Measurements from ENCODE around the gene PGLYRP2. TPM values are rescaled to one million over a fixed set of nuclear protein-coding genes. Genes with fewer than 3 reads are reported as not detected.
A peak's percentile ranks its signal among the peaks of the same experiment; 100 is the strongest.

The PGLYRP2 gene
- total RNA-seq, 1 experiment from 2014 or later = not detected

DNA sequence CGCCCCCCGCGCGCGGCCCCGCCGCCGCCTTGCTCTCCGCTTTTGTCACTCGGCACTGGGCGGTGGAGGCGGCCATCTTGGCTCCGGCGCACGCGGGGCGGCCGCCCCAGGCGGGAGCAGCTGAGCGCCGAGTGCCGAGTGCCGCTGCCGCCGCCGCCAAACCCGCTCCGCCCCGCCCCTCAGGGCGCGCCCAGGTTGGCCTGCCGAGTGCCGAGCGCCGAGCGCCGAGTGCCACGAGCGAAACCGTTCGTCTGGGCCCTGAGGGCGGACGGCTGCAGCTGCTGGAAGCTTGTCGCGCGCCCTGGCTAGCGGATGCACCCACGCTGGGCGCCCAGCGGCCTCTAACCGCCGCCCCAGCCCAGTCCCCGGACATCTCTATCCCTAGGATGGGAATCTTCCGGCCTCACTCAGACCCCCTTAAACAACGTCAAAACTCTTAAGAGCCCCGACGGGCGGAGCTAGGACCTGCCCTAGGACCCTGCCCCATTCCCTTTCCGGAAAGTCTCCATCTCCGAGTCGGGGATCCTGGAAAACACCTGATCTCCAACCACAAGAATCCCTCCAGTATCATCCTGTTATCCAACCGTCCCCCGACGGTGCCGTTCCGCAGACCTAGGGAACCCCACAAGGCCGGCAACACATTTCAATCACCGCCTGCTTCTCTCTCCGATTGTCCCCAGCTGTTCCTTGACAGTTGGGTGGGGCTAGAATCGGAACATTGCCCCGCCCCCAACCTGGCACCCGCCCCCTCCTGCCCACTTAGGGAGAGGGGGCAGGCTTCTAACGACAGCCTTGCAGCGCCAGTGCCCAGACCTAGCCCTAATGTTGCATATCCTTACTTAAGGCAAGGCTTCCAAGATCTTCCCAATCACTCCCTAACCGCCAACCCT, 46.4 kb downstream of the PGLYRP2 start:
- no peaks in the 10 kb centered on the region for H3K27me3 ChIP-seq (ENCODE audit: control insufficient read depth, insufficient read depth, low read length)
- H3K4me3 ChIP-seq (ENCODE audit: insufficient read depth, low read depth, low read length) = peak overlapping the region; percentile 81
- H3K36me3 ChIP-seq (replicated peaks; ENCODE audit: control insufficient read depth, insufficient read depth, low read length) = no peaks in the 10 kb centered on the region
- DNase-seq = peak; percentile 99

DNA sequence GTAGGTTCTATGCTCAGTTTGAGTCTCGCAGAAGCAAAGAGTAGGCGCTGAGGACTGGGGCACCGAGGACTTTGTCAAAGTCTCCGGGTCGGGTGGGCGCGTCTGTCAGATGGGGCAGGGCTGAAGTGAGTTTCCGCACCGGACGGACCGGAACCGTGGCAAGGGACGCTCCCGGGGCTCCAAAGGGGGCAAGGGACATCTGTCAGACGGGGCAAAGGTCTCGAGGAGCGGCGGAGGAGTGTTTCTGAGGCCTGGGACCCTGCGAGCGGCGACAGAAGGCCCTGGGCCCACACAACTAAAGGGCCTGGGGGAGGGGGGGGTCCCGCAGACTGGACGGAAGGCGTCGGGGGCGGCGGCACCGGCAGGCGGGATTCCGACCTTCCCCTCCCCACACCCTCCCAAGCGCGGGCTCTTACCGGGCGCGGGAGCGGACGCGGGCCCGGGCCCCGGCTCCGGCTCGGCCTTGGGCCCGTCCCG, 47.2 kb downstream of the PGLYRP2 start:
- H3K27me3 ChIP-seq (ENCODE audit: control insufficient read depth, insufficient read depth, low read length) = no peaks in the 10 kb centered on the region
- no peaks in the 10 kb centered on the region for H3K36me3 ChIP-seq (replicated peaks; ENCODE audit: control insufficient read depth, insufficient read depth, low read length)
- peak overlapping the region; percentile 83 for H3K4me3 ChIP-seq (ENCODE audit: insufficient read depth, low read depth, low read length)
- DNase-seq = peak; percentile 86

DNA sequence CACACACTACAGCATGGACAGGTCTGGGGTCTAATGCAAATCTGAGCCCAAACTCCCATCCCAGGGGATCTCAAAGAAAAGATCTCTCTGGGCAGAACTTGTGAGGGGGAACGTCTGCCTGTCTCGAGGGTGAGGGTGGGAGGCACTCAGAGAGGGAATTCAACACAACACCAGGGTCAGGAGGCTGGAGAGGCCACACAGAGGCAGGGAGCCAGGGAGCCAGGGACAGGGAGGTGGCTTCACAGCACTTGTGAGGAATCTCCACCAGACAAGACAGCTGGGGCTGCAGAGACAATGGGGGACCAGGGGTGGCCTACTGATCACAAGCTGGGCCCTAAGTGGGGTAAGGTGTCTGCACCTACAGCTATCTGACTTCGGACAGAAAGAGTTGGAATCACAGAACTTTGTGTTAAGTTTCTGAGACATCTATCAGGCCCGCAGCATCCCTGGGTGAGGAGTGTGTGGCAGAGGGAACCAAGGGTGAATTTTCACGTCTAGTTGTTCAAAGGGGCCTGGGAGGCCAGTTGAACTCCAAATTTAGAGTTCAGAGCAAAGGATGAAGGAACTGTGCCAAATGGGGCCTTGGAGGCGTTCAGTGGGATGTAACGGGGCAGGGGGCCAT, 47.8 kb downstream of the PGLYRP2 start:
- H3K4me3 ChIP-seq (ENCODE audit: insufficient read depth, low read depth, low read length) = peak overlapping the region; percentile 83
- H3K36me3 ChIP-seq (replicated peaks; ENCODE audit: control insufficient read depth, insufficient read depth, low read length) = peaks cover 3% of the 10 kb centered on the region
- no peaks in the 10 kb centered on the region for H3K27me3 ChIP-seq (ENCODE audit: control insufficient read depth, insufficient read depth, low read length)
- DNase-seq = no peak

DNA sequence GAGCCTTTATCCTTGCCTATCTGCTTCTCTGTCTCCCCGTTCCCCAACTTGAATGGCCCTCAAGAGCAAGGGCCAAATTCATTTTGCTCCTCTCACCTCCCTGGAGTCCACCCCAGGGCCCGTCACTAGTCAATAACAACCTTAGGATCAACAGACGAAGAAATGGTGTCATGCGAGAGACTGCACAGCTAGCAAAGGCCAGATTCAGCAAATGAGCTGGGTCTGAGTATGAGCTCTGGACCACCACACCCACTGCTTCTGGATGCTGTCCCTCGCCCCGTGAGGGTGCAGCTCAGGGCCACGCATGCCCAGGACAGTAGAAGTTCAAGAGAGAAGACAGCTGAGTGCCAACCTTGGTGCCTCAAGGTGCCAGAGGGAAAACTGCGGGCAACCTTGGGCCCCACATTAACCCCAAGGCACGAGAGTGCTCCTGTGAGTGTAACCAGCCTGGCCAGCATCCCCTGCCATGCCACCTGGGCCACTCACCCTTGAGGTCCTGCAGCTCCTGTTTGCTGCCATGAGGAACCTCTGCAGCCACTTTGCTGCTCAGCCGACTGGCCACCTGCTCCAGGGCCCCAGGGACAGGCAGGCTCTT, 48.7 kb downstream of the PGLYRP2 start:
- Histone ChIP-seq H3K27me3 (ENCODE audit: control insufficient read depth, insufficient read depth, low read length) (no peaks in the 10 kb centered on the region), H3K36me3 (replicated peaks; ENCODE audit: control insufficient read depth, insufficient read depth, low read length) (peaks cover 9% of the 10 kb centered on the region), H3K4me3 (ENCODE audit: insufficient read depth, low read depth, low read length) (no peak overlapping the region)
- no peak for DNase-seq

DNA sequence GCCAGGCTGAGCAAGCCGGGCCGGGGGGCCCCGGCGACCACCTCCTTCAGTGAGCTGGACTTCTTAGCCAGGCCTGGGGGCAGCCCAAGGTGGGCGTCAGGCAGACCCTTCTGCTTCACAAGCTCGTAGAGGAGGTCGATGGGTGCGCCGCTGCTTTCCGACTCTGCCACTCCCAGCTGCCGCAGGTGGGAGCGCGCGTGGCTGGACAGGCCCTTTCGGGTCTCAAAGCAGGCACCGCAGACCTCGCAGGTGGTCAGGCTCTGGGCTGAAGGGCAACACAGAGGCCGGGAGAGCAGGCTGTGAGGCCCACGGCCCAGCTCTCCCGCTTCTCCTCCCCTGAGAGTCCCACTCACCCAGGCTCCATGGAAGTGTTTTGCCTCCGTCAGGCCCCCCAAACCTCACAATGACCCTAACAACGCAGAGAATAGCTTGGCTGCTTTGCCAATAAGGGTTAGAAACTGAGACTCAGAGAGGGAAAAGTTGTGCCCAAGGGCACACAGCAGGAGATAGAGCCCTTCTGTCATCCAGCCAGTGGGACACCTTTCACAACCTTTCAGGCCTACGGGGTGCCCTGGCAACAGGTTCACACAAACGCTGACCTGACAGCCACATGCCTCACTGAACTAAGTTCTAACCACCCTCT, 49.4 kb downstream of the PGLYRP2 start:
- Histone ChIP-seq H3K27me3 (ENCODE audit: control insufficient read depth, insufficient read depth, low read length) (no peaks in the 10 kb centered on the region), H3K4me3 (ENCODE audit: insufficient read depth, low read depth, low read length) (no peak overlapping the region), H3K36me3 (replicated peaks; ENCODE audit: control insufficient read depth, insufficient read depth, low read length) (peaks cover 9% of the 10 kb centered on the region)
- no peak for DNase-seq

DNA sequence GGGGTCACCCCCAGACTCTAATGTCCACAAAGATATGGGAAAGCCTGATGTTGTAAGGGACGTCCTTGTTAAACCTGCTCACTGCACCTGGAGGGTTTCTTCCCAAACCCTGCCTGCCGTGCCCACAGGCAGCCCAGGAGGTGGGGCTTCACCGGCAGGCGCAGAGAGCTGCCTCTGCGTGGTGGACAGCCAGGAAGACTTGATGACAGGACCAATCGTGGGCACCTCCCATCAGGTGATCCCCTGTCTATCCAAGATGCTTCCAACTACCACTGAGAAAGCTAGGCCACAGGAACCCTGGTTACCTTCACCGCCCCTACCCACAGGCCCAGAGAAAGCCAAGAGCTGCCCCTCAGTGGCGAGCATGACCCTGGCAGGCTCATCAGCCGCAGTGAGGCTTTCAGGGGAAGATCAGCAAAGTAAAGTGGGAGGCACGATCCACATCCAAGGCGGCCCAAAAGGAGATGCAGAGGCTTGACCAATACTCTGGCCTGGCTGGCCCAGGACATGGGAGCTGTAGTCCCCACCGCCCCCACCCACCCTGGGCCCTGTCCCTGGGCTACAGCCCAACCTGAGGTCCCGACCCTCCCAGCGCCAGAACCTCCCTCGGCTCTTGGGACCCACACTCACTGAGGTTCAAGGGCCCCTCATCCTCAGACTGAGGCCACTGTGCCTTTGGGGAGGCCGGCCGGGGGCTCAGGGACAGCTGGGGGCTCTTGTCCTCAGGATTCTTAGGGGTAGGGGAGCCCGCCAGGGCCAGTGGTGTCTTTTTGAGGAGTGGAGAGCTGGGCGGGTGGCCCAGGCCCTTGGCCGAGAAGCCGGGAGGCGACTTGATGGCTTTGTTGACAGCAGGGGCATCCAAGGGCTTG, 50.1 kb downstream of the PGLYRP2 start:
- Histone ChIP-seq H3K27me3 (ENCODE audit: control insufficient read depth, insufficient read depth, low read length) (no peaks in the 10 kb centered on the region), H3K4me3 (ENCODE audit: insufficient read depth, low read depth, low read length) (no peak overlapping the region), H3K36me3 (replicated peaks; ENCODE audit: control insufficient read depth, insufficient read depth, low read length) (peaks cover 11% of the 10 kb centered on the region)
- DNase-seq = no peak

DNA sequence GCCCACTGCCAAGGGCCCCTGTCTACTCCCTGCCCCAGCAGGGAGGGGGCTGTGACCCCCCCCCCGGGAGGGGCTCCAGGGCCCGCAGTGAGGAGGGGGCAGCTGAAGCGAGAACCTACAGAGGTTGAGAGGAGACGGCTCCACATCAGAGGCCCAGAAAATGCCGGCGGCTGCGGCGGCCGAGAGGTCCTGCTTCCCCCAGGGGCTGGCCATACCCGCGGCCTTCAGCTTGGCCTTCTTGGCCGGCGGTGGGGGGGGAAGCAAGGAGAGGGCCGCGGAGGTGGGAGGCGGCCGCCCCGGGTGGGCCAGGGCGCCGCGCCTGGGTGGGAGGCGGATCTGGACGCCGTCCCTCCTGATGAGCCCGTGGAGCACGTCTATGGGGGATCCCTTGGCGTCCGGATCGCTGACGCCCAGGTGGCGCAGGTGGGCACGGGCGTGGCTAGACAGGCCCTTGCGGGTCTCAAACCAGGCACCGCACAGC, 51.3 kb downstream of the PGLYRP2 start:
- no peak for DNase-seq
- H3K36me3 ChIP-seq (replicated peaks; ENCODE audit: control insufficient read depth, insufficient read depth, low read length) = peaks cover 18% of the 10 kb centered on the region

DNA sequence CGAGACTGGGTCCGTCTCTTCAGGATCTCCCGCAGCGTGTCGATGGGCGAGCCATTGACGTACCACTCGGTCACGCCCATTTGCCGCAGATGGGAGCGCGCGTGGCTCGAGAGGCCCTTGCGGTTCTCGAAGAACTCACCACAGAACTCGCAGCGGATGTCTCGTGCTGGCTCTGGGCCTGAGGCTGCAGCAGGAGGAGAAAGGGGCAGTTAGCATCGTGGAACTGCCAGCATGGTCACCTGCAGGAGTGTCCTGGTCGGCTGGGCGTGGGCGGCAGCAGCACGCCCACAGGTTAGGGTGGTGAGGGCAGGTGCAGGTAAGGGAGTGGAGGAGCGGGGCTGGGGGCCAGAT, 52.0 kb downstream of the PGLYRP2 start:
- no peak for DNase-seq
- Histone ChIP-seq H3K4me3 (ENCODE audit: insufficient read depth, low read depth, low read length) (no peak overlapping the region), H3K27me3 (ENCODE audit: control insufficient read depth, insufficient read depth, low read length) (no peaks in the 10 kb centered on the region), H3K36me3 (replicated peaks; ENCODE audit: control insufficient read depth, insufficient read depth, low read length) (peaks cover 19% of the 10 kb centered on the region)

More for the DNA sequence above, 51.3 kb downstream of the PGLYRP2 start:
- no peak overlapping the region for H3K4me3 ChIP-seq (ENCODE audit: insufficient read depth, low read depth, low read length)
- no peaks in the 10 kb centered on the region for H3K27me3 ChIP-seq (ENCODE audit: control insufficient read depth, insufficient read depth, low read length)

DNA sequence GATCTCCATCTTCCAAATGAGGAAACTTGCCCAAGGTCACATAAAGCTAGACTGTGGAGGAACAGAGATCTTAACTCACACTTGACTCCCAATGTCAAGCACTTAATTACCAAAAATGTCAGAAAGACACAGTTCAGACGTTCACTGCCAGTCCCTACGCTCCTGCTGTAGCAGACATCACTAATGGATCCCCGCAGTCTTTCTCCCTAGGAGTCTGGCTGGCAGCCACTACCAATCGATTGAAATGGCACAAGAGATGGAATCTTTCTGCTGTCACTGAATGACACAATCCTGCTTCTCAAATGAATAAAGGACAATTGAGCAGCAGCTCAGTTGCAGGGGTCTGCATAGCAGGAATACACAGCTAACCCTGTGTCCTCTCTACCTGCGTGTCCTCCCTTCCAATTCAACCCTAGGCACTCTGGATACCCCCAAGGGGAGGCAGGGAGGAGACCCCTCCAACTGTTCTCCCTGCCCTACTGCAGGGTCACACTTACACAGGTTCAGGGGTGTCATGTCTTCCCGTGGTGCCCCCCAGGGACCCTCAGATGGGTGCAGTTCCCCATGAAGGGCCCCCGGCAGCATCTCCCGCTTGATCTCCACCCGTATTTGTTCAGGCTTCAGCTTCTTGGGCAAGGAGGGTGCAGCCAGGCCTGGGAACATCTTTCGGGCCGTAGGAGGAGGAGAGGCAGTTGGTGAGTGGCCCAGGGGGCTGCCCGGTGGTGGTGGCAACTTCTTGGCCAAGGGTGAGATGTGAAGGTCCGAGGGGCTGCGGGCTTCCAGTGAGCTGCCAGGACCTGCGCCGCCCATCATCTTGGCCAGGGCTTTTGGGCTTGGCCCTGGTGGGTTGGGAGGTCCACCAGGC, 52.6 kb downstream of the PGLYRP2 start:
- Histone ChIP-seq H3K36me3 (replicated peaks; ENCODE audit: control insufficient read depth, insufficient read depth, low read length) (peaks cover 19% of the 10 kb centered on the region), H3K4me3 (ENCODE audit: insufficient read depth, low read depth, low read length) (no peak overlapping the region), H3K27me3 (ENCODE audit: control insufficient read depth, insufficient read depth, low read length) (no peaks in the 10 kb centered on the region)
- no peak for DNase-seq

DNA sequence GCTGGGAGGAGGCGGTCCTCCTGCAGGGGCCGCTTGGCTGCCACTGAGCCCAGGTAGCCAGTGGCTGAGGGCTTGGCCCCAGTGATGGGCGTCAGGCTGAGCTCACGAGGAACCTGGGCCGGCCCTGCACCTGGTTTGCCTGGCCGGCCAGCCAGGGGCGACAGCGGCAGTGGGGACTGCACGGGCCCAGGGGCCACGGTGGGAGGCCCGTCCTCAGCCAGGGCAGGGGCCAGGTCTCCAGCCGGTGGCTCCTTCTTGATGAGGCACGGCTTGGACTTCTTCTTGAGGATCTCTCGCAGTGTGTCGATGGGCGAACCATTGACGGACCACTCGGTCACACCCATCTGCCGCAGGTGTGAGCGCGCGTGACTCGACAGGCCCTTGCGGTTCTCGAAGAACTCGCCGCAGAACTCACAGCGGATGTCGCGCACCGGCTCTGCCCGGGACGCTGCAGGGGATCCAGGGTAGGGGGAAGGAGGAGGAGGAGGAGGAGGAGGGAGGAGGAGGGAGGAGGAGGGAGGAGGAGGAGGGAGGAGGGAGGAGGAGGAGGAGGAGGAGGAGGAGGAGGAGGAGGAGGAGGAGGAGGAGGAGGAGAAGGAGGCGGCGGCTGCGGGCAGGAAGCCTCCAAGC, 53.9 kb downstream of the PGLYRP2 start:
- DNase-seq = no peak
- Histone ChIP-seq H3K36me3 (replicated peaks; ENCODE audit: control insufficient read depth, insufficient read depth, low read length) (peaks cover 19% of the 10 kb centered on the region), H3K4me3 (ENCODE audit: insufficient read depth, low read depth, low read length) (no peak overlapping the region), H3K27me3 (ENCODE audit: control insufficient read depth, insufficient read depth, low read length) (no peaks in the 10 kb centered on the region)

DNA sequence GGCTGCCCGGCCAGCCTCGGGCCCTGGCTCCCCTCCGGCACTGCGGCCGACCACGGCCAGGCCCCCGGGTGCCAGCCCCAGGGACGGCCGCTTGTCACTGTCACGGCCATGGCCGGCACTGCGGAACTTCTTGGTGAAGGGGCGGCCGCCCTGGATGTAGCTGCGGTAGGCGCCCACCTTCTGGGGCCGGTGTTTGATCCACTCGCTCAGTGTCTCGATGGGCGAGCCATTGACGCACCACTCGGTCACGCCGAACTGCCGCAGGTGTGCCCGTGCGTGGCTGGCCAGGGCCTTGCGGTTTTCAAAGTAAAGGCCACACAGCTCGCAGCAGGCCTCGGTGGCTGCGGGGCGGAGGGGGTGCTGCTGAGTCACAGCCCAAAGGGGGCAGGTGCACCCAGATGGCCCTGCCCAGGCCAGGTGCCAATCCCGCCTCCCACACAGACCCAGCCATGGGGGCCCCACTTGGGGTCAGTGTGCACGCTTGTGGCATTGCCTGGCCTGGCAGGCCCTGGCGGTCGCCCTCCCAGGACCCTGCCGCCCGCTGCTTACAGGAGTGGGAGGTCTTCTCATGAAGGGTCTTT, 54.5 kb downstream of the PGLYRP2 start:
- no peak overlapping the region for H3K4me3 ChIP-seq (ENCODE audit: insufficient read depth, low read depth, low read length)
- no peak for DNase-seq
- H3K36me3 ChIP-seq (replicated peaks; ENCODE audit: control insufficient read depth, insufficient read depth, low read length) = peaks cover 19% of the 10 kb centered on the region
- H3K27me3 ChIP-seq (ENCODE audit: control insufficient read depth, insufficient read depth, low read length) = no peaks in the 10 kb centered on the region

DNA sequence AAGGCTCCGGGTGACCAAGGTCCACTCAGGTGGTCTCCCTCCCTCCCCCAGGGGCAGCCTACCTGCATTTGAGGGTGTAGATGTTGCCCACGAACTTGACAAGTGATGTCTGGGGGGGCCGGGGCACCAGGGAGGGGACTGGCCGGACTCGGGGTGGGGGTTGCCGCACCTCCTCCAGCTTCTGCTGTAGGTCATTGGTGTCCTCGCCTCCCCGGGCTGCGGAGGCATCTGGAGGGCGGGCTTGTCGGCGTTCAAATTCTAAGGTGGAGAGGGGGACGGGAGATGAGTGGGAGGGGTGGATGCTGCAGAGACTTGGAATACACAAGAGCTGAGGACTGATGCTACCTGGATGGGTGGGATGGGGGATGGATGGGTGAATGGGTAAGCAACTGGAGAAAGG, 55.2 kb downstream of the PGLYRP2 start:
- H3K4me3 ChIP-seq (ENCODE audit: insufficient read depth, low read depth, low read length) = no peak overlapping the region
- no peaks in the 10 kb centered on the region for H3K27me3 ChIP-seq (ENCODE audit: control insufficient read depth, insufficient read depth, low read length)
- DNase-seq = no peak
- H3K36me3 ChIP-seq (replicated peaks; ENCODE audit: control insufficient read depth, insufficient read depth, low read length) = peaks cover 19% of the 10 kb centered on the region

Measured in H7 (cell line).